Neural cell (in vitro differentiated cells): ENCODE data around the gene PPP1R9B.

Experiments
- EZH2 ChIP-seq: fragments of 200-600, 300-800 bp; shearing (Covaris generic), sonication (generic); IDR thresholded peaks from 2 replicates; pipeline ENCODE4 v1.6.1; 2014; ENCODE audit warnings: antibody characterized with exemption, low read length, borderline replicate concordance, mild to moderate bottlenecking; ENCODE audit not compliant: insufficient read depth, poor library complexity, severe bottlenecking
- MXI1 ChIP-seq: fragments of 450-650 bp; conservative IDR thresholded peaks from 2 replicates; pipeline ENCODE4 v1.6.1; 2014; ENCODE audit warnings: antibody characterized with exemption, mild to moderate bottlenecking; ENCODE audit not compliant: poor library complexity, severe bottlenecking
- POLR2AphosphoS5 ChIP-seq: IDR thresholded peaks from 2 replicates; pipeline ENCODE4 v1.6.1; 2012
- RAD21 ChIP-seq: fragments of 450-650 bp; conservative IDR thresholded peaks from 2 replicates; pipeline ENCODE4 v1.6.1; 2014; ENCODE audit warnings: antibody characterized with exemption, mild to moderate bottlenecking, moderate library complexity
- TAF1 ChIP-seq: IDR thresholded peaks from 2 replicates; pipeline ENCODE4 v1.6.1; 2012; ENCODE audit warnings: low read depth
- TF ChIP-seq, protein P1 (sequence below): fragments of 450-650 bp; IDR thresholded peaks from 2 replicates; pipeline ENCODE4 v1.5.1; 2014; ENCODE audit warnings: antibody characterized with exemption, mild to moderate bottlenecking, moderate library complexity; ENCODE audit not compliant: poor library complexity, severe bottlenecking

DNA sequence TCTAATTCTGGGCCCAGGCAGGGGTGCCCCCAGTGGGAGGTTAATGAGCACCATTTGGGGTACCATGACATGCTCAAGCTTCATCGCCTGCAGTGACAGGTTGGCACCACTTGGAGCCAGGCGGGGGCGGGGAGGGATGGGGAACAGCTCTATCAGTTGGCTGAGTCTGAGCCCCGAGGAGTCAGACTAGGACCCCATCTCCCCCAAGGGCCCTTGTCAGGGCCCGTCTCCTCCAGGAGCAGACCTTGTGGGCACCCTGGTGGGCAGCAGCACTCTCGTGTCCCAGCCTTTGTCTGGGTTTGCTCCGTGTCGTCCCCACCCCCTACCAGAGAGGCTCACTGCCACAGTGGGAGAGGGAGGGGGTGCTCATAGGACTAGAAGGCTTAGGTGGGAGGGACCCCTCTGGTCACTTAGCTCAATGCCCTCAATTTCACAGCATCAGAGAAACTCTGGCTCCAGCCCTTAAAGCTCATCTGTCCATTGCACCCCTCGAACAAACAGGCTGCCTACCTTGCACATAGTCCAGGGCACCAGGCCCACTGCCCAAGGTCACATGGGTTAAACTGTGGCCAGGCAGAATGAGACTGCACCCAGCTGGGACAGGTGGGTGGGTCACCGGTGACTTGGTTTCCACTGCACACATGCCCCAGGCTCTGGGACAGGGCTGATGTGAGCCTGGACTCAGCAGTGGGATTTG is 4.1 kb downstream of the PPP1R9B start:
- TF ChIP-seq, protein P1, sequence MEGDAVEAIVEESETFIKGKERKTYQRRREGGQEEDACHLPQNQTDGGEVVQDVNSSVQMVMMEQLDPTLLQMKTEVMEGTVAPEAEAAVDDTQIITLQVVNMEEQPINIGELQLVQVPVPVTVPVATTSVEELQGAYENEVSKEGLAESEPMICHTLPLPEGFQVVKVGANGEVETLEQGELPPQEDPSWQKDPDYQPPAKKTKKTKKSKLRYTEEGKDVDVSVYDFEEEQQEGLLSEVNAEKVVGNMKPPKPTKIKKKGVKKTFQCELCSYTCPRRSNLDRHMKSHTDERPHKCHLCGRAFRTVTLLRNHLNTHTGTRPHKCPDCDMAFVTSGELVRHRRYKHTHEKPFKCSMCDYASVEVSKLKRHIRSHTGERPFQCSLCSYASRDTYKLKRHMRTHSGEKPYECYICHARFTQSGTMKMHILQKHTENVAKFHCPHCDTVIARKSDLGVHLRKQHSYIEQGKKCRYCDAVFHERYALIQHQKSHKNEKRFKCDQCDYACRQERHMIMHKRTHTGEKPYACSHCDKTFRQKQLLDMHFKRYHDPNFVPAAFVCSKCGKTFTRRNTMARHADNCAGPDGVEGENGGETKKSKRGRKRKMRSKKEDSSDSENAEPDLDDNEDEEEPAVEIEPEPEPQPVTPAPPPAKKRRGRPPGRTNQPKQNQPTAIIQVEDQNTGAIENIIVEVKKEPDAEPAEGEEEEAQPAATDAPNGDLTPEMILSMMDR: peak; percentile 38
- no peak for TF ChIP-seq POLR2AphosphoS5
- TF ChIP-seq MXI1: no peak
- TF ChIP-seq TAF1: no peak
- TF ChIP-seq EZH2: no peak
- no peak for TF ChIP-seq RAD21
